GM21737 (cell line): Measurements from ENCODE around the gene ZNF862.

ENCODE experiments used
- ATAC-seq: cut with Tn5 transposase; IDR thresholded peaks from one replicate; pipeline ENCODE4 v1.9.1; 2021; ENCODE audit warnings: mild to moderate bottlenecking, moderate library complexity; ENCODE audit not compliant: unreplicated experiment

ZNF862 gene

DNA sequence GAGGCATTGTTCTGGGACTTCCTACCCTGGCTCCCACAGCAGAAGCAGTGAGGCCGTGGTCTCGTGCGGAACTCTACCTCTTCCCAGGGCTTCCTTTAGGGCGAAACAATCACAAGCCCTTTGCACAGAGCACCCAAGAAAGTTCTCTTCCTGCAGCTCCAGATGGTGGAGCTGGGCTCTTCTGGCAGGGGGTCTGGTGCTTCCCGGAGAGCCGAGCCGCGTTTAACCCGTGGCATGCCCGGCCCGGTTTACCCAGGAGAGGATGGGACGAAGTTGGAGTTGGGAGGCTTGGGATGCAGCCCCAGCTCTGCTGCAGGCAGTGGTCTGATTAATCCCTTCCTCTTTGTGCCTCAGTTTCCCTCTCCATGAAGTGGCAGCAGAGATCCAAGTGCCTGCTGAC, 26.6 kb downstream of the ZNF862 start:
- ATAC-seq, result no peak

DNA sequence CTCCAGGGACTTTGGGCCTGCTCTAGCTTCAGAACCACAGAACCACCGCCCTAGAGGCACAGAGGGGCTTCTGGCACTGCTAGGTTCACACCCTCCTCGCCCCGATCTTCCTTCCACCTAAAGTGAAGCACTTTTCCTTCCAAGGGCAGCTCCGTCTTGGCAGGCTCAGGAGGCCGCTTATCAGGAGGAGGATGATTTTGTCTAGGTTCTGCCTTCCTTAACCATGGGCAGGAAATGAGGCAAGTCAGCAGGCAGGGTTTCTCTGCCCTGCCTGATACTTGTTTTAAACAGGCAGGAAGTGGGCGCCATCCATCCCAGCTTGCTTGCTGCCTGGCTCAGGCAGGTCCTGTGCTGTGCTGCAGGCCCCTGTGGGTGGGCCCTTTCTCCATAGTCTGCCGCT, 27.3 kb downstream of the ZNF862 start:
- no peak for ATAC-seq

DNA sequence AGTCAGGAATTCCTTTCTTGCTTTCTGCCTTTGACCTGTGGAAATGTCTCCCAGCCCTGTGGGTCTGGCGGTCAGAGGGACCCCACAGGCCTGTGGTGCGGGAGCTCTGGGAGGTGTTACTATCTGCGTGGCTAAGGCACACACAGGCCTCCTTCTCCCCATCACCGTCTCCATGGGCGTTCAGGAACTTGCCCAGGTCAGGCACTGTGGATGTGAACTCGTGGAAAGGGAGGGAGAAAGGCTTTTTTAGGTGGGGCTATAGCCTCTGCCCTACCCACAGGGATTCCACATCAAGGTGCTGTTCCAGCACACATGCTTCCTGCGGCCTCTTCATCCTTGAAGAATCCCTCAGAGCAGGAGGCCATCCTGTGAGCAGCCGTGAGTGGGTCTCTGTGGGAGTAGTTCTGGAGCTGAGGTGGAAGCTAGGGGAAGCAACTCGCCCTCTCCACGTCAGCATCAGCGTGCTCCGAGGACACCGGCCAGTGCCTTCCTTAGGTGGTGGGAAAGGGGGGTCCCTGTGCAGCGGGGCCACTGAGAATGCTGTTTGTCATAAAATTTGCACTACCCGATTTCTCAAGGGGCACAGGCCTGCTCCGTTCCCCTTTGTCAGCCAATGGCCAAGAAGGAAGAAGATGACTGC, 28.1 kb downstream of the ZNF862 start:
- no peak for ATAC-seq

DNA sequence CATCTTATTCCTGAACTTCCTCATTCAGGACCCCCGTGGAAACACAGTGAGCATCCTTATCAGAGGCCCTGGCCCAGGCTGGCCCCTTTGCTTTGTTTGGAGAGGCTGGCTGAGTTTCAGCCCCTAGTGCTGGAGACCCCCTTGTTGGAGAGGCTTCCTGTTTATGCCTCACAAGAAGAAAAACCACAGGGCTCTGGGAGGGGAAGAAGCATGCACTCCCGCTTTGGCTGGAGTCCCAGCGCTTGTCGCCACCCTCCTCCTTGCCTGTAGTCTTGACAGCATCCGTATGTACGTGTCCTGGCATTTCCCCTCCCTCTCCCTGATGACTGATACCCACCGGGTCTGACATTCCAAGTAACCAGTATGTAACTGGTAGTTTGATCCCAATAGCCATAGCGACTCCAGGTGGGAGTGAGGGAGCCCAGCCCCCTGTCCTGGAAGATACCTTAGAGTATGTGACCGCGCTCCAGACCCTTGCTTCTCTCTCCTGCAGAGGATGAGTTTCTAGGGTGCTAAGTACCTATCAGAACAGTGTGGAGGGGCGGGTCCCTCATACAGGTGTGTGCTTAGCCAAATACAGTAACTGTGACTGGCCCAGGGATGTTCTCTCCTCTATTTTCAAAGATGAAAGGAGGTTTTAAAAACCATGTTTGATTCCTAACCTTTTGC, 28.7 kb downstream of the ZNF862 start:
- ATAC-seq, result no peak

DNA sequence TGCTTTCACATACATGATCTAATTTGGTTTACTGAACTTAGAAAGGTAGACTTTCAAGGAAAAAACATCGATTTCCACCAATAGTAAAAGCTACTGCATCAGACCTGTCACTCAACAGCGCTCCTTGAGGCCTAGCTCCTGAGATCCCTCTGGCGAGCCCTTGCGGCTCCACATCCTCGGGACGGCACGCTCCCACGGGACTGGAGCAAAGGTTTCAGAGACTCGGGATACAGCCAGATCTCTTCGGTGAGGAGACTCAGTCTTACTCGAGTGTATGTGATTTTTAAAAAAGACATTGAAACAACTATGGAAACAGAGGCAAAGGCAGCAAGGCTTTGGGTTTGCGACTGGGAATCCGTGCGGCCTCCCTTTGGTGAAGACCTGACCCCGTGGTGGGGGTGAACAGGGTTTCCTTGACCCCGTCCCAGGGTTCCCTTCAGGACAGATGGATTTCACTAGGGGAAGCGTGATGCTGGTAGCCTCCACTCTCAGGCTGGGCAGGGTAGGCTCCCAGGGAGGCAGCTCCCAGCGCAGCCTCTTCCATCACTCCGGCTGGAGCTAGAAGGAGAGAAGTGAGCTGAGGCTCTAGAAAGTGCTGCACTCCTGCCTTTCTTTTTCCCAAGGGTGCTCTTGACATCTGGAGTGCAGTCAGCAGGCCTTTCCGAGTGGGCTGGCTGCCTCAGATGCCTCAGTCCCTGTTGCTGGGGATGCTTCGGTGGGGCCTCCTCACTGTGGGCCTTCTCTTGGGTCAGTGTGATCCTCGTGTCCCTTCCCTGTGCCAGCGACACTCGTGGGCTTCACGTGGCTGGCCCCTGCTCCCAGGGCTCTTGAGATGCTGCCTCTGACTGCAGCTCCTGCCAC, 29.8 kb downstream of the ZNF862 start:
- ATAC-seq, result no peak

DNA sequence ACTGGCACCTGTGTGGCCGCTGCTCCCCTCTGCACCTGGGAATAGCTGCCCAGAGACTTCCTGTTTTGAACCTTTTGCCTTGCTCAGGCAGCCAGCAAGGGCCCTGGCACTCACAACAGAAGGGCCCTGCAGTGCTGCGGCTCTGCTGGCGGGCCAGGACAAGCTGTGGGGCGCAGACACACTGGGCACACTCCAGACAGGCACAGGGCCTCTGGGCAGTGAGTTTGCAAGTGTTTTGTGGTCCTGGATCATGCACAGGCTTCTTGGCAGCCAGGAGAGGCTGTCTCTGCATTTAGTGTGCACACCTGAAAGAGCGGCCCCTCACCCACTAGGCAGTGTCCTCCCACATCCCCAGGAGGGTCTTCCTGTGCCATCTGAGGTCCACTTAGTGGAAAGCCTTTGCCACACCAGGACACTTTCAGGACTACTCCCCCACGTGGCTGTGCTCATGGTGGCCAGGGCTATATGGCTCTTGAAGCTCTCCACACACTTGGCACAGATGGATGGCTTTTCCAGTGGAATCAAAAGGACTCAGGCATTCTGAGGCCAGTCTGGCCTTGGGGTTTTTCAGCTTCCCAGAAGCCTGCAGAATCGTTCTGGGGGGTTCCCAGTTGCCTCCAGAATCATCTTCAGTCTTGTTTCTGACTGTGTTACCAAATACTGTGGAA, 30.6 kb downstream of the ZNF862 start:
- no peak for ATAC-seq

DNA sequence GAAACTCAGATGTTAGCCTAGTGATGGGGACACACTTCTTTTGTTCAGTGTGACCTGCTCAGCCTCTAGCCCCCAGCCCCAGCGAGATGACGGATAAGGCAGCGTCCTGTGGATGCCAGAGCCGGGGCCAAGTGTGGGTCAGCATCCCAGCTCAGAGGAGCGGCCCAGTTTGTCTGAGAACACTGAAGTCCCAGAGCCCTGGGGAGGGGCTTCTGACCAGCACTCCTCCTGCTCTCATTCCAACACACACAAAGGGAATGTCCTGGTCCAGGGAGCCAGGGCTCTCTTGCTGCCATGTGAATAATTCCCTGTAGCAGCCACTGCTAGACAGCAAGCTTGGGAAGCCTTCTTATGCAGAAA, 31.1 kb downstream of the ZNF862 start:
- ATAC-seq, result no peak

DNA sequence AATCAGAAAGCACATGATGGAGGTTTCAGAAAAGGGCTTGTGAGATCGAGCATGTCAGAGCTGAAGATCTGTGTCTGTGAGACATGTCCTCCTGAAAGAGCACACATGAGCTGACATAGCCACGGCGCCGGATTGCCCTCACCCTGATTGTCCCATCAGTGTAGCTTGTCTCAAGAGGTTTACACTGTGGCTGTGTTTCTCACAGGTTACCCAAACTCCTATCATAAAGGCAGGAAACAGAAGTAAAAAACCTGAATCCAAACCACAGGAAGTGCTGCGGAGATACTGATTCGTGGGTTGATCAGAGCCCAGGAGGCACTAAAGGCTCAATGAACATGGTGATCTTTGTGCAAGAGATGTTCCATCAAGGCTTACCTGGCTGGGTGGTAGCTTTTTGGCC, 31.7 kb downstream of the ZNF862 start:
- ATAC-seq, result no peak

DNA sequence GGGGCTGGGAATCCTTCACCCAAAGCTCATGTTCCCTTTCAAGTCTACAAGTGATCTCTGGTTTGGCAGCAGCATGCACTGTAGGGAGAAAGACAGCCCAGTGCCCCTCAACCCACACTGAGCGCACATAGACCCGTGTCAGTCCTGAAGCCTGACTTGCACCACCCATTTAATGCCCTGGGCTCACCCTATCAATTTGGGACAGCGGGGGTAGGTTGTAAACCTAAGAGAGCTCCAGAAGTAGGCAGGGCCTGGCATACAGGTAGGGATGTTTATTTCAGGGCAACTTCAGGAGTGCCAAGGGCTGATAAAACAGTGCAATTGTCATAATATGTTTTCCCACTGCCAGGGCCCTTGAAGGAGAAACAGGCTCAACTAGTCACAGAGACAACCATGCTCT, 32.1 kb downstream of the ZNF862 start:
- ATAC-seq, result no peak

DNA sequence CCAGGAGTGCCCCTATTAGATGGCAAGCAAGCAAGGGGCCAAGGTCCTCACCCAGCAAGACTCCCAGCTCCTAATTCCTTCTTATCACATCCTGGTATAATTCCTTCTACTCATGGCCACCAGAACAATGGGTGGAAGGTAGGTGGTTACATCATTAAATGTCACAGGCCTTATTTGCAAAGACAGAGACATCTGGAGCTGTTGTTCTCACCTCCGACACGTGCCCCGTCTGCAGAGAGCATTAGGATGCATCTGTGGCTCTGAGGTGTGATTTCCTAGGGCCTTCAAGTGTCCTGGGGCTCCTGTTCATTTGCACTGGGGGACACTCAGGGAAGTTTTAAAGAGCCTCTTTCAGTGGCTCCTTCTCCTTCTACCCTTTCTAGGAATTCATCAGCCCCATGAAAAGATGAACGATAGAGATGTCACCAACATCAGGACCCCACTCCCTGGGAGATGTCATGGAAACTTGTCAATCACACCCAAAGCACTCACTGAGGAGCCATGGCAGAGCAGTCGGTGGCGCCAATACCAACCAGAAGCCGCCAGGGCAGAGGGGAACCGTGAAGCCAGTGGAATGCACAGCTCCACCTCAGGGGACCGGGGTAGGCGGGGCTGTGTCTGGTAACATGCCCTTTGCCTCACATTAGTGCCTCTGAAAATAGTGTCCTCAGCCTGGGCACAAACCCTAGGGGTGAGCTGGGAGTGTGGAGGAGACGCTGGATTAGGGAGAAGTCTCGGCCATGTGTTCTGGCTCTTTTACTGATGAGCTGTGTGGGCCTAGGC, 32.7 kb downstream of the ZNF862 start:
- no peak for ATAC-seq

DNA sequence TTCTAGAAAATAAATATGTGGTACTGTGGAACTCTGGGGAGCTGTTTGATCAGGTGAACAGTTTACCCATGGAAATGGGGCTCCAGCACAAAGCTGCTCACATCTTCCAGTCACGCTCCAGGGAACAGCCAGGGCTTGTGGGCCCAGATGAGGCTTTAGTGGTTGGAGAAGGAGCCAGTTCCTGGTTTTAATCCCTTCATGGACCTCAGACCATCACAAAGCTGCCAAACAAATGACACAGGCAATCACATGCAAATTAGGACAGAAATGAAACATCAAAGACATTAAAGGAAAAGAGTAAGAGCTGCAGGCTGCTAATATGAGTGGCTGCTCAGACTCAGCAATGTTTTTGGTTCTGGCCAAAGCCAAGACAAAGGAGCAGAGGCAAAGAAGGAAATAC, 33.4 kb downstream of the ZNF862 start:
- no peak for ATAC-seq

DNA sequence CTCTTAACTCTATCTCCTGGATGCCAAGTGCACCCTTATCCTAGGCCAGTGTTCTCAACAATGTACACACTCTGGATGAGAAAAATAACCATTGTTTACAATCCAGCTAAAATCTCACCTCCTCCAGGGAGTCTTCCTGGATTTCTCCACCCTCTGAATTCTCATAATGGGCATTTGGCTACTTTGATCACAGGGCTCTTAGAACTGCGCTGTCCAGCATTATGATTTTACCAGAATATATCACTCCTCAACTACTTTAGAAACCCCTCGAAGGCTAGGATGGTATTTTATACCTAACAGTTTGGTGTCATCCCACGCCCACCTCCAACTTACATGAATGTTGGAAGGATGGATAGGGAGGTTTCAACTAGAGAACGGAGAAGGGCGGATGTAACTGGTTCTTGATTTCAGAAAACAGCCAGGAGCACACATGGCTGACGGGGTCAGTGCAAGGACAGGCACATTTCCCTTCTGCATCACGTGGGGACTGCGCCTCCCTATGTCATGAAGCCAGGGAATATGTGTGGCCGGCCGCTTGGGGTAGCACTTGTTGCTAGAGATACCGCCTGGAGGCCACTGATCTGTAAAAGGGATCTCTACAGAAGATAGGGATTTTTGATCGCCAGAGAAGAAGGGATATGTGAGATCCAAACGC, 34.4 kb downstream of the ZNF862 start:
- no peak for ATAC-seq

DNA sequence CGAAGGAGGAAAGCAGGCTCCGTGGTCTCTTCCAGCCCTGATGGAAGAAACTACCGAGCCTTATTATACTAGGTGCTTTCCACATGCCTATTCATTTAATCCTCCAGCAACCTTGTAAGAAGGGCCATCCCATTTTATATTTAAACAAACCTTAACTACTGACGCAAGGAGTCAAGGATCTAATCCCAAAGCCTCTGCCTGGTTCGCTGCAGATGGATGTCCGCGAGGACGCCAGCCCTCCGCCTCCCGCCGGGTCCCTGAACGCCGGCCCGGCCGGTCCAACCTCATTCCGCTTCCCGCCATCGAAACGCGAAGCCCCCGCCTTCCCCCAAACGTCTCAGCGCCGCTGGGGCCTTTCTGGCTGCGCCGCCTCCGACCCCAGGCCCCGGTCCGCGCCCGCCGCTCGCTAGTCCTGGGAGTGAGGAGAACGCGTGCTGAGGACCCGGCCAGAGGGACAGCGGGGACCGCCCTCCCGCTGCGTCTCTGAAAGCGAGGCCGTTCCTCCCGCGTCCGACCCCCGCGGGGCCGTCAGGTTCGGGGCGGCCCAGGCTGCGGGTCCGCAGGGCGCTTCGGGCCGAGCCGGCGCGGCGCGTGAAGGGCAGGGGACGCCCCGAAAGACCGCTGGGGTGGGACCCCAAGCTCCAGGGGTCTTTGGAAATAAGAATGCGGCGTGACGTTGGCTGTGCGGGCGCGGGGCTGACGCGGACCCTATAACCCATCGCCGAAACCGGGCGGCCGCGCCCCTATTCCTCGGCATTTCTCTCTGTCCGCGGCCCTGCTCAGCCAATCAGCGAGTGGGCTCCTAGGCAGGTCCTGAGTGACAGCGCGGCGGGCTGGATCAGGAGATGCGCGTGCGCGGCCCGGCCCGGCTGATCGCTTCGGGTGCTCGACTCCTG, 35.1 kb downstream of the ZNF862 start, which contains the start of gene ATP6V0E2:
ATP6V0E2 (plus strand) TSS at position 896 of the 896 bp plus-strand sequence. CDS start 97 bp downstream, outside the sequence.
- ATAC-seq, result peak; percentile 86

DNA sequence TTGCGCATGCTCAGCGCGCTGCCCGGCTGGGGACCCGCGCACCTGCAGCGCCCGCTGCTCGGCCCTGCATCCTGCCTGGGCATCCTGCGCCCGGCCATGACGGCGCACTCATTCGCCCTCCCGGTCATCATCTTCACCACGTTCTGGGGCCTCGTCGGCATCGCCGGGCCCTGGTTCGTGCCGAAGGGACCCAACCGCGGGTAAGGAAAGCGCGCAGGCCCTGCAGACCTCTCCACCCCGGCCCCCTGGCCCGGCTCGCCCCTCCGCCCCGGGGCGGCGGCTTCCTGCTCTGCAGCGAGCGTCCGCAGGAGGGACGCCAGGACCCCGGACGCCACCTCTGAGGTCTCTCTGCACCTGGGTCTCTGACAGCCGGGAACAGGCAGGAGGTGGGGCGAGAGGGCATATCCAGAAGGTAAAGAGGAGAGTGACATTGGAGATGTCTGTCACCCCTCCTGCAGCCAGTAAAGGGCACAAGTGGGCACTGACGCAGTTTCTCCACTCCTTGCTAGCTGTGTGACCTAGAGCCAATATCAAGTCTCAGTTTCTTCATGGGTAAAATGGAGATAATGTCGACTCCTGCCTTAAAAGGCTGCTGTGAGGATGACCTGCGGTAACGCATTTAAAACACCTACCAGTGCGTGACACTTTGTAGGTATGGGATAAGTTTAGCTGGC, 35.9 kb downstream of the ZNF862 start:
- ATAC-seq, result peak; percentile 13

DNA sequence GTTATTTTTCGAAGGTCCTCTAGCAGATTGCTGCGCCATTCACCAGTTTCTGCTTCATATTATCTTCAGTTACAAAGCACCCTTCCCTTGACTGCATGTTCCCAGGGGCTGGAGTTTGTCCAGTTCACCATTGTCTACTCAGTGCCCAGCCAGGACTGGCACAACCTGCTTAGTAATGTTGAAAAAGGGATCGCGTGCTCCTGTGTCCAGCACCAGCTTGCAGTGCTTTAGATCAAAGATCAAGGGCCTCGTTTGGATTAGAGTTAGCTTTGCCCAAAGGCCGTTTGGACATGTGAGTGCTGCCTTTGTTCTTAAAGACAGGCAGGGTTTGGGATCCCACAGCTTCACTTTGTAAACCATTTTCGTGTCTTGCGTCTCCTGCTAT, 36.5 kb downstream of the ZNF862 start:
- ATAC-seq, result no peak

DNA sequence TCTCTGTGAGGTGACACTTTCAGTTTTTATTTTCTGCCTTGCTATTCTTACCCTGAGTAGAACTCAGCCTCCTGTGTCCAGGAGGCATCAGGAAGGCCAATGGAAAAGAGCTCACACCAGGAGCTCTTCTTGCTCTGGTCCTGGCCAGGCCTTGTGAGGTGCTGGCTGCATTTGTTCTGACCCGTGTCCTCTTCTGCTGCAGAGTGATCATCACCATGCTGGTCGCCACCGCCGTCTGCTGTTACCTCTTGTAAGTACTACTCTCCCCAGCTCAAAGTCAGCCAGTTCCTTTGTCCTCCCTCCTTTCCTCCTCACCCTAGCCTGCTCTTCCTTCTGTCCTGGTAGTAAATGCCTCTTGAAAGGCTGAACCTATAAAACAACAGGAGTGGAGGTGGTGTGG, 37.2 kb downstream of the ZNF862 start:
- ATAC-seq, result no peak

DNA sequence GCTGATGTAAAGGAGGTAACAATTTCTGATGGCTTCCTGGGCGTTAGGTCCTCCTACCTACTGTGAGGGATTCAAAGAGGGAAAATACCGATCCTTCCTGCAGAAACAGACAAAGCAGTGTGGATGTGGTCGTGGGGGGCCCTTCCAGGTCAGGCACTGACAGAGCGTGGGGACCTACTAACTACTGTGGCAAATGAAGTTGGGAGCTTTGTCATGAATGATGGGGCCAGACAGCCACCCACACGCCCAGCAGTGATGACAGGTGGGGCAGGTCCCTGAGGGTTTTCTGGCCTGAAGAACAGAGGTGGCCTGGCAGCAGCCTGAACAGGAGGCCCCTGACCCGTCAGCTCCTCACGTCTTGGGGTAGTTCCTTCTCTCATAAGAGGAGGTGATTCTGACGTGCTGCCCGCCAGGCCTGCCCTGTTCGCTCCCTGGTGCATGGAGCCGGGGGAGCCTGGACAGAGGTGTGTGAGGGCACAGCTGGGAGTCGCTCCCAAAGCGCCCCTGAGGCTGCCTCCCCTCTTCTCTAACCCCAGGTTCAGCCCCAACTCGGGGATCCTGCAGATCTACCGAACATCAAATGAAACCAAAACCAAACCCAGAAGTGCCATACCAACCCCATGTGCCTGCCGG, 39.8 kb downstream of the ZNF862 start:
- no peak for ATAC-seq

DNA sequence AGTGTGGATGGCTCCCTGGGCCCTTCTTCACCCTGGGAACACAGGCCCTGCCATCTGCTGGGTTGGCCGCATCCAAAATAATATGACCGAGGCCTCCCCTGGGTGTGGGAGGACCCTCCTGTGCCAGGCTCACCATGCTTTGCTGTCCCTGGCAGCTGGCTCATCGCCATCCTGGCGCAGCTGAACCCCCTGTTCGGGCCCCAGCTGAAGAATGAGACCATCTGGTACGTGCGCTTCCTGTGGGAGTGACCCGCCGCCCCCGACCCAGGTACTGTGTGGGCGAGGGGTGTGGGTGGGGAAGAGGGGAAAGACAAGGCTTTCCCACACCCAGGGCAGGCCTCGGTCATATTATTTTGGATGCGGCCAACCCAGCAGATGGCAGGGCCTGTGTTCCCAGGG, 40.3 kb downstream of the ZNF862 start:
- ATAC-seq, result no peak
